HG02970 (cell line): Measurements from ENCODE around the gene C3orf22.
"Not testable (repeated sequence)": the region's sequence is repeated elsewhere in the genome, so short reads cannot be mapped to it uniquely, and the experiment has no call there.

Source experiments
- ATAC-seq: cut with Tn5 transposase; IDR thresholded peaks from one replicate; pipeline ENCODE4 v1.9.1; 2021; ENCODE audit warnings: mild to moderate bottlenecking, moderate library complexity, moderate number of reproducible peaks; ENCODE audit not compliant: unreplicated experiment, low FRiP score

Gene C3orf22

GRCh38 chr3:126544596-126545281 lies 14.0 kb downstream of the C3orf22 start:
- no peak for ATAC-seq

DNA sequence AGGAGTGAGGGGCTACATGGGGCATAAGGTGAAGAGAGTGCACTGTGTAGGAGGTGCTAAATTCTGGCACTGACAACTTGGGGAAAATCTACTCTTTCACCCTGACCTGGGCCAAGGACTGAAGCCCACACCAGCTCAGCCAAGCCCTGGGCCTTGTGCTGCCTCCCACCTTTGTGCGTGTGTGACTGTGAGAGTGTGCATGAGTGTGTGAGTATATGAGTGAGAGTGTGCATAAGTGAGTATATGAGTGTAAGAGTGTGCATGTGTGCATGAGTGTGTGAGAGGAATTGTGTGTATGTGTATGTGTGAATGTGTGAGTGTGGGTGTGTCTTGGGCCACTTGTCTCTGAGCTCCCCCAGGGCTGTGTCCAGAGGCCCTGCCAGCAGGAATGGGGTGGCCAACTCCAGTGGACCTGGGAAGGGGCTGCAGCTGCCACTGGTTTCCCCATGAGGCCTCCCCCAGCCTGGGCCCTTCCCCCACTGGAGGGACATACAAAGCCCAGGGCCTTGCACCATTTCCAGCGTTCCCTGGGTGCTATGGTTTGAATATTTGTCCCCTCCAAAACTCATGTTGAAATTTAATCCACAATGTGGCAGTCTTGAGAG lies 15.2 kb downstream of the C3orf22 start:
- ATAC-seq, result no peak

DNA sequence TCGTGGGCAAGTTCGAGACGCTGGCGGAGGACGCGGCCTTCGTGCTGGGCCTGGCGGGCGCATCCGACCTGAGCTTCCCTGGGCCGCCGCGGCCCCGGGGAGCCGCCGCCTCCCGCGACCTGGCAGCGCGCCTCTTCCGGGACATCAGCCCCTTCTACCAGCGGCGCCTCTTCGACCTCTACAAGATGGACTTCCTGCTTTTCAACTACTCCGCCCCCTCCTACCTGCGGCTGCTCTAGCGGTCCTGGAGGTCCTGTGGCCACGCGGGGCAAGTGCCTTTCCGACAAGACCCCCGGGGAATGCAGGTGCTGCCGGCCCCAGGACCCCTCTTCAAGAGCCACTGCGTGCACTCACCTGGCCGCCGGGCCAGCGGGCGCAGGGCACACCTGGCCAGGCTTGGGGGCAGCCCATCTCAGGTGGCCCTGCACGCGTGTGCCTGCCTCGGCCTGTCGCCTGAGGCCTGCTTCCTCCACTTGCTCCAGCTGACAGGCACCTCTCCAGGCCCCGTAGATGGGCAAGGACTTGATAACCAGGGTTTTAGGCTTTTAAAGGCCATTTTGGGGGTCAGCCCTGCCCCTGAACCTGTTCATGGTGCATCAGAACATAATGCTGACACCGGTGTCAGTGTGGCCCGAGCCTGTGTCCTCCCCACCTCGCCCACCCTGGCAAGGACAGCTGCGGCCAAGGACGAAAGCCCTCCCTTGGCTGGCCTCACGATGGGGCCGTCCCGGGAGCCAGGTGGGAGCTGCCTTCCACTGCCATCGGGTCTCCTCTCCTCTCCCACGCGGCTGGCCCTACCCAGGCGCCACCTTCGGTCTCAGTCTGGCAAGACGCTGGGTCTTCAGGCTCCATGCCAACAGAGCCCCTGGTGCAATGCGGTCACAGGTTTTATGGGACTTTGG lies 16.1 kb downstream of the C3orf22 start:
- ATAC-seq, result no peak

DNA sequence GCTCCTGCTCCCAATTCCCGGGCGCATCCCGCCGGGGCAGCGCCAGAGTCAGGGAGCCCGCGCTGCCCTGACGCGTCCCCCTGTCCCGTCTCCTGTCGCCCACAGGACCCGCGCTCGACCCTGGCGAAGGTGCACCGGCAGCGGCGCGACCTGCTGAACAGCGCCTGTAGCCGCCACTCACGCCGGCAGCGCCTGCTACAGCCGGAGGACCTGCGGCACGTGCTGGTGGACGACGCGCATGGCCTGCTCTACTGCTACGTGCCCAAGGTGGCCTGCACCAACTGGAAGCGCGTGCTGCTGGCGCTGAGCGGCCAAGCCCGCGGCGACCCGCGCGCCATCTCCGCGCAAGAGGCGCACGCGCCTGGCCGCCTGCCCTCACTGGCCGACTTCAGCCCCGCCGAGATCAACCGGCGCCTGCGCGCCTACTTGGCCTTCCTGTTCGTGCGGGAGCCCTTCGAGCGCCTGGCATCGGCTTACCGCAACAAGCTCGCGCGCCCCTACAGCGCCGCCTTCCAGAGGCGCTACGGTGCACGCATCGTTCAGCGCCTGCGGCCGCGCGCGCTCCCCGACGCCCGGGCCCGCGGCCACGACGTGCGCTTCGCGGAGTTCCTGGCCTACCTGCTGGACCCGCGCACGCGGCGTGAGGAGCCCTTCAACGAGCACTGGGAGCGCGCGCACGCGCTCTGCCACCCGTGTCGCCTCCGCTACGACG lies 16.9 kb downstream of the C3orf22 start:
- ATAC-seq, result no peak

GRCh38 chr3:126540951-126541627 lies 17.6 kb downstream of the C3orf22 start:
- ATAC-seq, result no peak

DNA sequence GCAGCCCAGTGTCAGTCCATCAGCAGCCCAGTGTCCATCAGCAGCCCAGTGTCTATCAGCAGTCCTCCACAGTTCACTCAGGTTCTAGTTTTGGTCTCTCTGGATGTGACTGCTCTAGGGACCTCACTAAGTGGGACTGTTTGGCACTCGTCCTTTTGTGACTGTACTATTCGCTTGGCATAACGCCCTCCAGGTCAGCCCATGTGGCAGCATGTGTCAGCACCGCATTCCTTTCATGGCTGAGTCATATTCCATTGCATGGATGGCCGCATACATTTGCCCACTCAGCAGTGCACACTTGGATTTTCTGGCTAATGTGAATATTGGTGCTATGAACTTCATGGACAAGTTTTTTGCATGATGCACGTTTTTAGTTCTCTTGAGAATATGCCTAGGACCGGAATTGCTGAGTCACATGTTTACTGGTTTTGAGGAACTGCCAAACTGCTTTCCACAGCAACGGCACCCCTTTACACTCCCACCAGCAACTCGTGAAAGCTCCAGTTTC lies 18.3 kb downstream of the C3orf22 start:
- ATAC-seq, result no peak

- no peak for ATAC-seq
Measured at GRCh38 chr3:126539558-126540250, 19.0 kb downstream of the C3orf22 start.

GRCh38 chr3:126538966-126539365 lies 19.8 kb downstream of the C3orf22 start:
- no peak for ATAC-seq

GRCh38 chr3:126538316-126538715 lies 20.4 kb downstream of the C3orf22 start:
- no peak for ATAC-seq

DNA sequence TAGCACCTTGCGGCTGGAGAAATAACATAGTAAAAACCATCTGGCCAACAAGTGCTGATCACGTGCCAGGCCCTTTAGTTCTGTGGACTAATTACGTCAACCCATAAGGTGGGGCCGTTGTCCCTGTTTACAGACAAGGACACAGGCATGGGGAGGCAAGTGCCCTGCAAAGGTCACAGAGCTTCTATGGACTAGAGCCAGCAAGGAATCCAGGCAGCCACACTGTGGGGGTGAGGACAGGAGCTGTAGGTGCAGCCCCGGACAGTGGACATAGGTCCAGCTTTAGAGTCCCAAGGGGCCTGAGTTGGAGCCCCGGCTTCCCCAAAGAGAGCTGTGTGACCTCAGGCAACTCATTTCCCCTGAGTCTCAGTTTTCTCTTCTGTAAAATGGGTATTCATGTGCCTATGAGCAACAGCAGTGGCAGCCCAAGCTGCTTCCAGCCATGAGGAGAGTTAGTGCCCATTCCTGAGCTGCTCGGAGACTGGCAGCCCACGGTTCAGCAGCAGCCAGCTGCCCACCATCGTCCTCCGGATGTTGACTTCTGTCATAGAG lies 20.9 kb downstream of the C3orf22 start:
- ATAC-seq, result no peak

- ATAC-seq, result no peak
Measured at GRCh38 chr3:126537116-126537729, 21.5 kb downstream of the C3orf22 start.

DNA sequence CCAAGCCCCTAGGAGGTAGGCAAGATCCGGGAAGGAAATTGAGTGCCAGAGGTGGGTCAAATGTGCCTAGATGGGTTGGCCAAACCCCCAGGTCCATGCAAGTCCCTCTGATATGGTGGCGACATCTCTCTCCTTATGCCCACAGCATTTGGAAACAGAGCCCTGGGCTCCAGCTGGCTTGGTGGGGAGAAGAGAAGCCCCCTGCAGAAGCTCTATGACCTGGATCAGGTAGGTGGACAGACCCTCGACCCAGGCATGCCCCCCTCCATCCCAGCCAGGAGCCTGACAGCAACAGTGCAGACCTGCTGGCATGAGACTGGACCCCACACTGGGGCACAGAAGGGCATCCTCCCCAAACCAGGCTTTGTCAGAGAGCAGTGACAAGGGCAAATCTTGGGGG lies 22.6 kb downstream of the C3orf22 start:
- ATAC-seq, result no peak

- no peak for ATAC-seq
Measured at GRCh38 chr3:126535636-126536035, 23.1 kb downstream of the C3orf22 start.

- ATAC-seq, result not testable (repeated sequence)
Measured at GRCh38 chr3:126534716-126535115, 24.0 kb downstream of the C3orf22 start.

DNA sequence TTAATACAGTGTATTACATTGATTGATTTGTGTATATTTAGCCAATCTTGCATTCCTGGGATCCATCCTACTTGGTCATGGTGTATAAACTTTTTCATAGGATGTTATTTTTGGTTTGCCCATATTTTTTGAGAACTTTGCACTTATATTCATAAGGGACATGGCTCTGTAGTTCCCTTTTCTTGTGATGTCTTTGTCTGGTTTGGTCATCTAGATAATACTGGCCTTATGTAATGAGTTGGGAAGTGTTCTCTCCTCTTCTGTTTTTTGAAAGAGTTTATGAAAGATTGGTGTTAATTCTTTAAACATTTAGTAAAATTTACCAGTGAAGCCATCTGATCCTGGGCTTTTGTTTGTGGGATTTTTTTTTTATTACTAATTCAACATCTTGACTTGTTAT lies 25.2 kb downstream of the C3orf22 start:
- no peak for ATAC-seq

- ATAC-seq, result no peak
Measured at GRCh38 chr3:126531051-126531330, 27.7 kb downstream of the C3orf22 start.

DNA sequence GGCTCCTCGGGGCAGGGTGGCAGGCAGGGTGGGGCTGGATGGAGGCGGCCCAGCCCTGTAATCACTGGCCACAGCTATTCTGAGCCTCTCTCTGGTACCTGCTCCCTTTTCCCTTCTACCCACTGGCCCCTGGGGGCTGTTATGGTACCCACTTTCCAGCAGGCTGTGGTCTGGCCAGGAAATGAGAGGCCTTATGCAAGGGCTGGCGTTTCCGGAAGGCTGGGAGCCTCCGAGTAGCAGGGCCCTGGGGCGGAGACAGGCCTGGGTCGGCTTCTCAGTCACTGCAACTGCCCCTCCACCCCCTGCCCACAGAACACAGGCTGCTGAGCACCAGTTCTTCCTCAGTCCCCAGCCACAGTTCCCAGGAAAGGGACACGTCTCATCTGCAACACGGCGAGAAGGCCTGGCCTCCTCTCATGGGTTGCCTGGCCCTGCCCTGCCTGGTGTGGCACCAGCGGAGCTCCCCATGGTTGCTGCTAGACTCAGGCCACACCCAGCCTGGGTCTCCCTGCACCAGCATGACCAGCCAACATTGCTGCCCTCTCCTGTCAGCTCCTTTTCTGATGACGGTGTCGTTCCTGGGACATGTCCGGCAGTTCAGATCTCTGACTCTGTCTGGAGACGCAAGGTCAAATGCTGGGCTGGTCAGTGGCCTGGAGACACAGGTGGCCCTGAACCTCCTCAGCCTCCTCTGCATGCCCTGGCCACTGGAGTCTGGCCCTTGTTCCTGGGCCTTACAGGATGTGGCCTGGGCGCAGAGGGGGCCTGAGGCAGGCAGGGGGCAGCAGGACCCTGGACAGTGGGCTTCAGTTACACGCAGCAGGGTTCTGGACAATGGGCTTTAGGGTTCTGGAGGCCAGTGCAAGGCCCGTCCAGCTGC lies 28.3 kb downstream of the C3orf22 start:
- ATAC-seq, result no peak

DNA sequence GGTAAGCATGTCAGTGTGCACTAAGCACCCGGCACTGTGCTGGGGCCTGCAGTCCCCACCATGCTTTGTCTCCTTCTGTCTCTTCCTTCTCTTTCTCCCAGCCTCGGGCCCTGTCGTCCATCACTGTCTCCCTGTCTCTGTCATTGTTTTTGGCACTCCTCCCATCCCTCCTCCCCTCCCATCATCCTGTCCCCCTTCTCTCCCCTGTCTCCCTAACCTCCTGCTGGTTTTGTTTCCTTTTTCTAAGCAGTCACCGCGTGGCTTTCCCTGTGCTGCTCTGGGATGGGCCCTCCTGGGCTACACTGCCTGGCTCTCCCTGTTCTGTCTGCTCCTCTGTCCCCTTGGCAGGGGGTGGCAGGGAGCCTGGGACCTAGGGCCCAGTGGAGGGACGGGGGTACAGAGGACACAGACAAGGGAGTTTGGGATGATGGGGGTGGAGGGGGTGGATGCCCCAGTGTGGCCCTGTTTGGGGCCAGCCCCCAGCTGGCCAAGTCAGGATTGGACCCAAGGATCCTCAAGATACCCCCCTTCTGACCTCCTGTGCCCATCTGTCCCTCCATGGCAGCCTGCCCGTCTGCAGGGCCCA lies 29.1 kb downstream of the C3orf22 start:
- ATAC-seq, result no peak
